Measurements from ENCODE around the gene ZNF354C. TPM values are rescaled to one million over a fixed set of nuclear protein-coding genes. Genes with fewer than 3 reads are reported as not detected.

The ZNF354C gene
- total and polyA plus RNA-seq, 9 of the 15 experiments (the other 6 are each of a cell fraction or from before 2014, with no cell fraction given) = 0.01 to 0.08 (median 0.03) TPM; not detected in 1

DNA sequence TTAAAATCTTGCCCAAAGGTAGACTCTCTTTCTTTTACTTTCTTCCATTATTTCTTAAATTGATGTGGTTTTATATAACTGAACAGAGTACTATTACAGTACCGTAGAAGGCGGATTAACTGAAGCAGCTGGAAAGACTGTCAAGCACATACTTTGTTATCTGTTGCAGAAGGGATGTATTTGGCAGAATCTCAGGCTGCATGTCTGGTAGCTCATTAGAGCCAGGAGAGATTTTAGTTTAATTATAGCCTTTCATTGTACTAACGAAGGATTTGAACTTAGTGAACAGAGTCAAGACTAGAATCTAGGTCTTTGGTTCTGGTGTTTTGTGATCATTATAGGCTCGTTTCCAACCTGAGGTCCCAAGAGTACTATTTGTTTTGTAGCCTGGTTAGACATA lies 20.6 kb downstream of the ZNF354C start (continued):
- TF ChIP-seq, protein P1, sequence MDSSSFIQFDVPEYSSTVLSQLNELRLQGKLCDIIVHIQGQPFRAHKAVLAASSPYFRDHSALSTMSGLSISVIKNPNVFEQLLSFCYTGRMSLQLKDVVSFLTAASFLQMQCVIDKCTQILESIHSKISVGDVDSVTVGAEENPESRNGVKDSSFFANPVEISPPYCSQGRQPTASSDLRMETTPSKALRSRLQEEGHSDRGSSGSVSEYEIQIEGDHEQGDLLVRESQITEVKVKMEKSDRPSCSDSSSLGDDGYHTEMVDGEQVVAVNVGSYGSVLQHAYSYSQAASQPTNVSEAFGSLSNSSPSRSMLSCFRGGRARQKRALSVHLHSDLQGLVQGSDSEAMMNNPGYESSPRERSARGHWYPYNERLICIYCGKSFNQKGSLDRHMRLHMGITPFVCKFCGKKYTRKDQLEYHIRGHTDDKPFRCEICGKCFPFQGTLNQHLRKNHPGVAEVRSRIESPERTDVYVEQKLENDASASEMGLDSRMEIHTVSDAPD (CRISPR knock-in tag; IDR thresholded peaks at IDR 0.05) = no peak

DNA sequence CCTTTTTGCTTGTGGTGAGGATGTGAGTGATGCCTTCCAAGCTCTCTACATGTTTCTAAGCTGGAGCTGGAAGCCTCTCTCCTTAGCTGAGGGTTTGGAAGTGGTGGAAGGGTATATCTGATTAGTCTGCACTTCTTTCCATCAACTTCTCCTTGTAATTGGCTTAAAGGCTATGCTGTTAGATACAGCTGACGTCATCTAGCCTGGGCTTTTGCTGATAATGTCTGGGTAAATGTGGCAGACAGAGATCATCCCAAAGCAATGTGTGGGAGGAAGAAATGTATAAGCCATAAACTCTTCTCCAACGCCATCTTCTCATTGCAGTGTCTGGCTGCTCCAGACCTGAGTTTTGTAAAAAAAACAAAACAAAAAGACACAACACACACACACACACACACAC lies 29.3 kb downstream of the ZNF354C start:
- no peak for ATAC-seq
- no peak for FAIRE-seq
- H3K9ac ChIP-seq (ENCODE audit: insufficient read depth in 1 of 2, low read depth in 2 of 2, low read length in 2 of 2) = no peak overlapping the region
- TF ChIP-seq, protein P2, sequence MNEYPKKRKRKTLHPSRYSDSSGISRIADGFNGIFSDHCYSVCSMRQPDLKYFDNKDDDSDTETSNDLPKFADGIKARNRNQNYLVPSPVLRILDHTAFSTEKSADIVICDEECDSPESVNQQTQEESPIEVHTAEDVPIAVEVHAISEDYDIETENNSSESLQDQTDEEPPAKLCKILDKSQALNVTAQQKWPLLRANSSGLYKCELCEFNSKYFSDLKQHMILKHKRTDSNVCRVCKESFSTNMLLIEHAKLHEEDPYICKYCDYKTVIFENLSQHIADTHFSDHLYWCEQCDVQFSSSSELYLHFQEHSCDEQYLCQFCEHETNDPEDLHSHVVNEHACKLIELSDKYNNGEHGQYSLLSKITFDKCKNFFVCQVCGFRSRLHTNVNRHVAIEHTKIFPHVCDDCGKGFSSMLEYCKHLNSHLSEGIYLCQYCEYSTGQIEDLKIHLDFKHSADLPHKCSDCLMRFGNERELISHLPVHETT (CRISPR knock-in tag; conservative IDR thresholded peaks at IDR 0.05 in 1 of 2, IDR thresholded peaks at IDR 0.05 in 1 of 2) = no peak
- TF ChIP-seq ARID1B (IDR thresholded peaks at IDR 0.05) = peak; percentile 74
- TF ChIP-seq ZKSCAN3 (CRISPR knock-in tag; IDR thresholded peaks at IDR 0.05) = no peak
- peak; percentile 78 for TF ChIP-seq TAL1 (IDR thresholded peaks at IDR 0.05)
- TF ChIP-seq, protein P3, sequence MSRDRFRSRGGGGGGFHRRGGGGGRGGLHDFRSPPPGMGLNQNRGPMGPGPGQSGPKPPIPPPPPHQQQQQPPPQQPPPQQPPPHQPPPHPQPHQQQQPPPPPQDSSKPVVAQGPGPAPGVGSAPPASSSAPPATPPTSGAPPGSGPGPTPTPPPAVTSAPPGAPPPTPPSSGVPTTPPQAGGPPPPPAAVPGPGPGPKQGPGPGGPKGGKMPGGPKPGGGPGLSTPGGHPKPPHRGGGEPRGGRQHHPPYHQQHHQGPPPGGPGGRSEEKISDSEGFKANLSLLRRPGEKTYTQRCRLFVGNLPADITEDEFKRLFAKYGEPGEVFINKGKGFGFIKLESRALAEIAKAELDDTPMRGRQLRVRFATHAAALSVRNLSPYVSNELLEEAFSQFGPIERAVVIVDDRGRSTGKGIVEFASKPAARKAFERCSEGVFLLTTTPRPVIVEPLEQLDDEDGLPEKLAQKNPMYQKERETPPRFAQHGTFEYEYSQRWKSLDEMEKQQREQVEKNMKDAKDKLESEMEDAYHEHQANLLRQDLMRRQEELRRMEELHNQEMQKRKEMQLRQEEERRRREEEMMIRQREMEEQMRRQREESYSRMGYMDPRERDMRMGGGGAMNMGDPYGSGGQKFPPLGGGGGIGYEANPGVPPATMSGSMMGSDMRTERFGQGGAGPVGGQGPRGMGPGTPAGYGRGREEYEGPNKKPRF (IDR thresholded peaks at IDR 0.05; ENCODE audit: low read depth, low read length) = no peak
- no peak for TF ChIP-seq TBL1XR1 (IDR thresholded peaks at IDR 0.05; ENCODE audit: low read length in 2 of 2)
- TF ChIP-seq, protein P4, sequence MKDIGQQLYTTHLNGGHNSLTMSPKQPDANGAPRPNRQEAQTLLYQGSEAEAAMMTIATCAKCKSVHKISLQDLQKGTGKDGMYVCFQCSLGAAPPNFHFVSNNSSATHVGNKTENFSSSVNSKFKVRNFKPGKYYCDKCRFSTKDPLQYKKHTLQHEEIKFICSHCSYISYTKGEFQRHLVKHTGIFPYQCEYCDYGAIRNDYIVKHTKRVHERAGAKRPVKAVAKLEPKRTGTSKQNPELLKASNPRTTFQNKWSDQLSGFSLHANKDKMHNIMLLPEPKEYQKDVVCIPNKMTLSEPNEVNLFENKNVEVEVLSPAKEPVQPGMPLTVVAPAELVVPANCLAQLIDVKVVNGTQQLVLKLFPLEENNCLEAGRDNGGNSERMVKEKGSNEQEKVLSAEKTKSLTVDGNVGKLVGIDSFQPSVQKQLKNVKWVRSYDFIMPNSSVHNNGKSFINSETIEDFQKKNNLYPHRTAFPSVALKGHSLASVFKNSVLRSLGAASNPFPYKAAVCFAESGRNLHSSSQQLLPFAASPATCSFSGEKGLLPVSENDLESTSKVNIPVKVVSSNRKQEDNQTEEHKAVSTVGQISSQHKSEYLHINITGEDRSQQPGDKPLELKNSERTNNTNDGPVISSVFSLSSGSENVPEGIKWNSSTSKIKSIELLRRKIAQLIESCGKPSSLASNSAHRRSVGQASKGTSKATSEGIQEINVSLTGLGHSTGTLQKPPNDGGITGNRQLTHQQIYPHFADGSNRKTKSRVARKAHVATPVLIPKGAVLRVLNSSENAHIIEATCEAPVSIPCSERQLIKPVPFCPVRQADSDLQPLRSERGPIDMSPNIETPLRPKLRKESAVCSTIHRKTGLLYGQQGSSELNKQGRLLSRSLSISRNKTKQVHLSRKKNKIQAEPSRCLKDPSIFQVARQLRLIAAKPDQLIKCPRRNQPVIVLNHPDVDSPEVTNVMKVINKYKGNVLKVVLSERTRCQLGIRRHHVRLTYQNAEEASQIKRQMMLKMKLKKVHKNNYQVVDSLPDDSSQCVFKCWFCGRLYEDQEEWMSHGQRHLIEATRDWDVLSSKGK (CRISPR knock-in tag; IDR thresholded peaks at IDR 0.05) = no peak
- TF ChIP-seq BRCA1 (IDR thresholded peaks at IDR 0.05) = no peak
- no peak for TF ChIP-seq BRCA1 (CRISPR knock-in tag; IDR thresholded peaks at IDR 0.05)
- peak; percentile 50; the same call in 1 of the 2 replicates for TF ChIP-seq JUND (IDR thresholded peaks at IDR 0.05; ENCODE audit: borderline replicate concordance, low read depth, low read length)
- TF ChIP-seq JUND (tag; IDR thresholded peaks at IDR 0.05; ENCODE audit: borderline replicate concordance, low read depth, low read length) = peak; percentile 80; the same call in 2 of the 3 replicates
- no peak for TF ChIP-seq NCOA6 (IDR thresholded peaks at IDR 0.05)

More for the DNA sequence above, 29.3 kb downstream of the ZNF354C start:
- no peak overlapping the region; the same call in 1 of the 2 replicates for H2AFZ ChIP-seq (ENCODE audit: low read depth, low read length)
- no peaks in the 10 kb centered on the region for H3K9me3 ChIP-seq (replicated peaks; ENCODE audit: control insufficient read depth, insufficient read depth, low read depth, low read length)
- H4K20me1 ChIP-seq (replicated peaks; ENCODE audit: control insufficient read depth, insufficient read depth, low read length) = no peaks in the 10 kb centered on the region
- peak in 1 of 4 experiments; percentile 11 for DNase-seq (ENCODE audit: extremely low read depth in 1 of 4, low spot score in 3 of 4)
- H3K27me3 ChIP-seq (ENCODE audit: control insufficient read depth in 2 of 2, insufficient read depth in 2 of 2, low read length in 2 of 2) = no peaks in the 10 kb centered on the region
- no peak overlapping the region for H3K4me2 ChIP-seq (ENCODE audit: insufficient read depth, low read length)
- H3K4me1 ChIP-seq (replicated peaks in 1 of 2; ENCODE audit: control insufficient read depth in 2 of 2, insufficient read depth in 2 of 2, low read length in 2 of 2) = no peaks in the 10 kb centered on the region; a peak in 1 of 5 replicates
- no peaks in the 10 kb centered on the region for H3K9me1 ChIP-seq (ENCODE audit: control insufficient read depth, insufficient read depth, low read length)
- intact Hi-C loops (cut with micrococcal nuclease) = no loop called here
- POLR2A ChIA-PET = no interaction called here
- H3K4me3 ChIP-seq = no peak overlapping the region
- H3K36me3 ChIP-seq (ENCODE audit: control insufficient read depth, insufficient read depth, low read length) = no peaks in the 10 kb centered on the region
- no TSS peak for BruUV-seq (replicated peaks)
- CTCF ChIA-PET (ENCODE audit: low intra/inter-chr PET ratio) = no interaction called here
- 0% methylated on average over 2 of the region's 2 CpGs for WGBS (ENCODE audit: insufficient coverage, low coverage, missing lambda C conversion rate)
- H3K79me2 ChIP-seq (ENCODE audit: control insufficient read depth, insufficient read depth, low read length) = no peaks in the 10 kb centered on the region
- in situ Hi-C loops (cut with MboI) = no loop called here
- no peak overlapping the region for H3K27ac ChIP-seq (ENCODE audit: extremely low read depth, low read depth, low read length)
